Esophagus squamous epithelium (tissue), 4 donors: ENCODE measurements around the gene FAU.

ENCODE experiments used
- CTCF ChIP-seq, 6 experiments: fragments of 450-650 bp in 4 of 6; fragments of 200-600 bp in 2 of 6; sonication (generic) in 2 of 6; IDR thresholded peaks; one replicate each; pipeline ENCODE4 v1.5.1; 2016 to 2019; ENCODE audit warnings: antibody characterized with exemption in 6 of 6, mild to moderate bottlenecking in 4 of 6, moderate library complexity in 4 of 6
- POLR2A ChIP-seq, 4 donors: fragments of 450-650 bp; IDR thresholded peaks; one replicate each; pipeline ENCODE4 v1.6.1; 2017; ENCODE audit warnings: antibody characterized with exemption in 4 of 4, mild to moderate bottlenecking in 4 of 4, moderate library complexity in 3 of 4

- no peak for TF ChIP-seq POLR2A (IDR thresholded peaks at IDR 0.05)
- TF ChIP-seq CTCF (IDR thresholded peaks at IDR 0.05): no peak
These were observed 38.6 kb downstream of the FAU start for GRCh38 chr11:65083134-65083833.
